NCI-H345 (cell line): ENCODE results near the gene KRTAP10-2.
A peak's percentile ranks its signal among the peaks of the same experiment; 100 is the strongest.
"Not testable (repeated sequence)": the region's sequence is repeated elsewhere in the genome, so short reads cannot be mapped to it uniquely, and the experiment has no call there.

ENCODE experiments used
- DNase-seq: peaks from one replicate; lab custom pipeline; 2025; lab: John Stamatoyannopoulos, UW

Gene KRTAP10-2

DNA sequence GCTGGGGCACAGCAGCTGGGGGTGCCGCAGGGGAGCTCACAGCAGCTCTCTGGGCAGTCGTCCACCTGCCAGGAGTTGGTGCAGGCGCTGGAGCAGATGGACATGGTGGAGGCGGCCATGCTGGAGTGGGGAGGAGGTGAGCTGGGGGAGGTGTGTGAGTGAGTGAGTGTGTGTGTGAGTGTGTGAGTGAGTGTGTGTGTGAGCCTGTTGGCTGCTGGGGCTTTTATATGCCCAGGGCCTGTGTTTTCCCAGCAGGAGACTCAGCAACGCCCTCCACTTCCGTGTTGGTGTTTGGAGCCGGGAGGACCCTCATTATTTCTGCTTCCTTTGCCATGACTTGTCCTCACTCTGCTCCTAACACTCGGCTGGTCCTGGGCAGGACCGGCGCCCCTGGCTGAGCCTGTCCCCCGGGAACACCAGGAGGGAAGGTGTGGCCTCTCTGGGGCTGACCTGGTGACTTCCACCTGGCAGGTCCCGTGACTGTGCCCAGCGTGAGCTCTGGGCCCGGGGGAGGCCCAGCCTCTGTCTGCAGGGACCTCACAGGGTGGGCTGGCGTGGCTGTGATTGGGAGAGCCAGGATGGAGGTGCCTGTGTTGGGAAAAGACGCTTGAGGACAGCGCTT lies at the start of gene KRTAP10-2:
Gene KRTAP10-2 (minus strand): TSS at position 166 of the 622 bp plus-strand sequence. CDS start 47 bp downstream, at position 119.
- DNase-seq = peak; percentile 77

GRCh38 chr21:44601091-44601490 lies 49.8 kb upstream of the KRTAP10-2 start:
- DNase-seq = not testable (repeated sequence)

DNA sequence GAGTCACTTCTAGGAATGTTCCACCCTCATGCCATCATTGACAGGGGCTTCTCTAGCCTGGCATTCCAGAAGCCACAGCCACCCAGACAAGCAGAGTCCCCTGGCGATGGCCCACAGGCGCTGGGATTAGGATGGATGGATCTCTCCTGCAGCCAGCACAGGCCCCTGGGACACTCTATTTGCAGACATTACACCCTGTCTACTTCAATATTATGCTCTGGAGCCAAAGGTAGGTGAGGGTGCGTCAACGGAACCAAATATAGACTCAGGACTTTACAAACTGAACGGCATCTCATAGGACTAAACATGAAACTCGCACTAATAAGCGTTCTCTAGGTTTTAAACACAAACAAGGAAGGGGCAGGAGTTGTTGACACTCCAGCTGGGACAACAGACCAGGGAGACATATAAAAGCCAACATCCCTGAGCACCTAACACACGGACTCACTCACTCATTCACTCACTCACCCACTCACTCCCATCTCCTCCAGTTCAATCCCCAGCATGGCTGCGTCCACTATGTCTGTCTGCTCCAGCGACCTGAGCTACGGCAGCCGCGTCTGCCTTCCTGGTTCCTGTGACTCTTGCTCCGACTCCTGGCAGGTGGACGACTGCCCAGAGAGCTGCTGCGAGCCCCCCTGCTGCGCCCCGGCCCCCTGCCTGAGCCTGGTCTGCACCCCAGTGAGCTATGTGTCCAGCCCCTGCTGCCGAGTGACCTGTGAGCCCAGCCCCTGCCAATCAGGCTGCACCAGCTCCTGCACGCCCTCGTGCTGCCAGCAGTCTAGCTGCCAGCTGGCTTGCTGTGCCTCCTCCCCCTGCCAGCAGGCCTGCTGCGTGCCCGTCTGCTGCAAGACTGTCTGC lies 49.0 kb upstream of the KRTAP10-2 start, which contains the start of gene KRTAP10-7:
Gene KRTAP10-7 (plus strand): TSS at position 480 of the 861 bp plus-strand sequence. CDS start 25 bp downstream, at position 505.
- not testable (repeated sequence) for DNase-seq

- DNase-seq = no peak
Observed at GRCh38 chr21:44599264-44600029, 48.1 kb upstream of the KRTAP10-2 start.

DNA sequence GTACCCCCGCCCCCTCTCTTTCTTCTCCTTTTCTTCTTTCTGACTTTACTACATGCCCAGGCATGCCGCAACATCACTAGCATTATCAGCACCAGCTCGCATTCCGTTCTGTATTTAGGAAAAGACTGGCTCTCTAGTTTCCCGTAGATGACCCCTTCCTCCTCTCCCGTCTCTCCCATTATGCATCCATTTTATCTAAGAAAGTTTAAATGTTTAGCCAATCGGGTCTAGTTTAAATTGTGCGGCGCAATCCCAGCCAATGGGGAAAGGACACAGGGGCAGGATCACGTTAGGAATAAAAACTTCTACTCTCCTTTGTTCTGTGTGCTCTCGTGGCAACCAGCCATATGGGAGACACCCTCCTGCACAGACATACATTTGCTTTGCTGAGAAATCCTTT lies 46.8 kb upstream of the KRTAP10-2 start:
- DNase-seq = no peak

DNA sequence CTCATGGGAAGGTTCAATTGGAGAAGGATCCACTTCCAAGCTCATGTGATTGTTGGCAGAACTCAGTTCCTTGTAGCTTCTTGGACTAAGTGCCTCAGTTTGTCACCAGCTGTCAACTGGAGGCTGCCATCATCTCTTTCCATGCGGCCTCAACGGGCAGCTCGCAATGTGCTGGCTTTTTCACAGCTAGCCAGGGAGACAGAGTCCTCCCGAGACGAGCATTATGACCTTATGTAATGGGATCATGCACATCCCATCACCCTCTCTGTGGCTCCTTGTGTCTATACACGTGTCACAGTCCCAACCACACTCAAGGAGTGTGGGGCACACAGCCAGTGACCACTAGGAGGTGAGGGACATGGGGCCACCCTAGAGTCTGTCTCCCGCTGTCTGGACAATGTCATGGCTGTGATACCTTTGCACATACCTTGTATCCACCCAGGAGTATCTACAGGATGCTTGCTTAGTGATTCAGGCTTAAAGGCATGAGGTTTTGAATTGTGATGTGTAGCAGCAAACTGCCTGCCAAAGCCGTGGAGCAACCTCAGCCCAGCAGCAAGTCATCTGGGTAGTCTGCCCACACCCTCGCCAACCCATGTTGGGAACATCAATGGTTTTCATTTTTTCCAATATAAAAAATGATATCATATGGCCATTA lies 44.9 kb upstream of the KRTAP10-2 start:
- DNase-seq = no peak

DNA sequence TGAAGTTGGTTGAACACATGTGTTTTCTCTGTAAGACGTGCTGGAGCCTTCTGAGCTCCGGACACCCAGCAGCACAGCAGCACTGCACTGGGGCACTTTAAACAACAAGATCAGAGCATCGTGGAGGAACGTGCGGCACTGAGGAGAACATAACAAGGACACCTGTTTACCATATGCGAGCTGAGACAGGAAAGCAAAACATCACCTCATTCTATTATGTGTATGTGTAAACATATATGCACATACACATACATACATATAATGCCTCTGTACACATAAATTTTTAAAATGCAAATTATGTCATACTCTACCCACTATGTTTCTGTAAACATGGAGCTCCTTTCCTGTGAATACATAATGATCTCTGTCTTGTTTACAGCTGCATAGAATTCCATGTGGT lies 44.2 kb upstream of the KRTAP10-2 start:
- DNase-seq = no peak

GRCh38 chr21:44594406-44594916 lies 43.2 kb upstream of the KRTAP10-2 start:
- DNase-seq = no peak

DNA sequence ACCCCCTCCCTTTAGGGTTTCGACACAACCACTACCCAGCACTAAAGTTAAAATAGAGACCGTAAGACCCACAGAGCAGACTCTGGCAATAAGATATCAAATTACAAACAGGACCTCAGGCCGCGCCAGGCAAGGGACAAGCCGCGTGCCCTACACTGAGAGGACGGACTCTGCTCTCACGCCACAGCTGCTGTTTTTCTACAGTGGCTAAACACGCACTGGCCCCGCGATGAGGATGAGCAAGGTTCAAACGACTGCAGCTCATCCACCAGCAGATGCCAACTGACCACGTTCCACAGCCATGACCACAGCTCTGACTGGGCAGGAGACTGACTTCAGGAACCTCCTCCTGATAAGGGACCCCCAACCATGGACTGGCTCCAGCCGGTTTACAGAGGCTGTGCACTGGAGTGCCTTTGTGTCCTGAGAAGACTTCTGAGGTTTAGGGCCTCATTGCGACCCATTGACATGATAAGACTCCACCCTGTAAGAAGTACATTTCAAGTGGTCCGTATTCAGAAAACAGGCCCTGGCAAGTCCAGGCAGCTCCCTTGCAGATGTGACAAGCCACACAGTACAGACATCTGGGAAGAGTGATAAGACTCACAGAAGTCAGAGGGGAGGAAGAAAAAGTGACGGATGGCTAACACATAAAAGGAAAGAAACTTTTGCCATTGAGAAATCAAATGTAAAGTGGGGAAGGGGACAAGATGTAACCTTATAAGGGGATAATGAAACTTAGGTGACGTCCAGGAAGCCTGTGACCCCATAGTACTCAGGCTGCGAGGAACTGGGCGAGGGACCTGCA lies 42.5 kb upstream of the KRTAP10-2 start:
- DNase-seq = no peak

GRCh38 chr21:44592446-44593311 lies 41.4 kb upstream of the KRTAP10-2 start, which contains the start of gene KRTAP10-6:
TSS of gene KRTAP10-6 (minus strand) at chr21:44592505. CDS start at chr21:44592484, 21 bp downstream.
- no peak for DNase-seq

- not testable (repeated sequence) for DNase-seq
Observed at GRCh38 chr21:44591801-44592130, 40.5 kb upstream of the KRTAP10-2 start.

DNA sequence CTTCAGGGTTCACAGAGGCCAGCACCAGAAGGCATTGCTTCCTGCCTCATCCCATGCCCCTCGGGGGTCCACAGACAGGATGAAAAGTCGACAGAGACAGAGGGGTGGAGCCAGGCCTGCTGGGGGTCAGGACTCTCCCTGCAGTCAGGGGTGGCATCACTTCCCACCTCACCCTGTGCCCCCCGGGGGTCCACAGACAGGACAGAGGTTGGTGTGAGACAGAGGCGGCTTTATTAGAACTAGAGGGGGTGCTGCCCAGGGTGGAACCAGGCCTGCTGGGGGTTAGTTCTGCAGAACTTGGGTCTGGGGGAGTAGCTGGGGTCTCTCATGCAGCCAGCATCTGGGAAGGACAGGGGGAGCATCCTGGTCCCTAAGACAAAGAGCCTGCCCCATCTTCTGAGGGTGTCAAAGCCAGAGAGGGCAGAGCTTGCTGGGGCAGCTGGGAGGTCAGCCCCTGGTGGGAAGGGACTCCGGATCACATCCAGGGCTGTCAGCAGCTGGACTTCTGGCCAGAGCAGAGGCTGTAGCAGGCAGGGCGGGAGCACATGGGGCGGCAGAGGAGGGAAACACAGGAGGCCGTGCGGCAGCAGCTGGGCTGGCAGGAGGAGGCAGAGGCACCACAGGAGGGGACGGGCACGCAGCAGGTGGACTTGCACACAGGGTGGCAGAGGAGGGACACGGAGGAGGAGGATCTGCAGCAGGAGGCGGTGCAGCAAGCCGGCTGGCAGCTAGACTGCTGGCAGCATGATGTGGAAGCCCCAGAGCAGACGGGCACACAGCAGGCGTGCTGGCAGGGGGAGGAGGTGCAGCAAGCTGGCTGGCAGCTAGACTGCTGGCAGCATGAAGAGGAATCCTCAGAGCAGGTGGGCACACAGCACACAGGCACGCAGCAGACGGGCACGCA lies 39.8 kb upstream of the KRTAP10-2 start:
- DNase-seq = not testable (repeated sequence)

DNA sequence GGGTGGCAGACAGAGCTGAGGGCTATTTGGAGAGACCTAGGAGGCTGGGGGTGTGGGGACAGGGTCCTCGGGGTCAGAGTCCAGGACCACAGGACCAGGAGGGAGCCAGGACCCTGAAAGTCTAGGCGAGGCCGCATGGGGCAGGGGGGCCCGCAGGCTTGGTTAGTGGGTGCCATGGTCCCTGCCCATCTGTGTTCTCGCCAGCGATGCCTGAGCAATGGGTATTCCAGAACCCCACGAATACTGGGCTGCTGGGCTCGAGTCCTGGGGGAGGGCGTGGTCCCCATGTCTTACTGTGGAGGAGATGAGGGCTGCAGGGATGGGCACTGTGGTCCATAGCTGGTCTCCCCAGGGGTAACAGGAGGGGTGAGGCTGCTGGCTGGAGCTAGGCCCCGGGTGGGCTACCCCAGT lies 39.0 kb upstream of the KRTAP10-2 start:
- no peak for DNase-seq

GRCh38 chr21:44589586-44590305 lies 38.4 kb upstream of the KRTAP10-2 start:
- no peak for DNase-seq

- DNase-seq = no peak
Observed at GRCh38 chr21:44589094-44589493, 37.8 kb upstream of the KRTAP10-2 start.

- DNase-seq = no peak
Observed at GRCh38 chr21:44585892-44586291, 34.6 kb upstream of the KRTAP10-2 start.

DNA sequence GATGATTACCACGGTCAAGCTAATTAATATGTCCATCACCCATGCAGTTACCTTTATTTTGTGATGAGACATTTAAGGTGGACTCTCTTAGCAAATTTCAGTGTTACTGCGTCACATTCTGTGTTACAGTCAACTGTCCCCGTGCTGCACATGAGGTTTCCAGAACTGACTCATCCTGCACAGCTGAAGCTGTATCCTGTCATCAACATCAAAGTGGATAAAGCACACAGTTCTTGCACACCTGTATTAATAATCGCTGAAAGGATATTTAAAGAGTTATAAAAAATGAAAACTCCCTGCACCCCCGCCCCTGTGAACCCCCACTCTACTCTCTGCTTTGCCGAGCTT lies 32.5 kb upstream of the KRTAP10-2 start:
- no peak for DNase-seq
